CD4-positive, alpha-beta T cell treated with Interleukin-17A for 1 hour (primary cell): Measurements from ENCODE around the gene ECE2.
"Not testable (repeated sequence)": the region's sequence is repeated elsewhere in the genome, so short reads cannot be mapped to it uniquely, and the experiment has no call there.

Source experiments
- DNase-seq: peaks from one replicate; pipeline ENCODE4 v3.0.0-alpha.2; 2020

The ECE2 gene

DNA sequence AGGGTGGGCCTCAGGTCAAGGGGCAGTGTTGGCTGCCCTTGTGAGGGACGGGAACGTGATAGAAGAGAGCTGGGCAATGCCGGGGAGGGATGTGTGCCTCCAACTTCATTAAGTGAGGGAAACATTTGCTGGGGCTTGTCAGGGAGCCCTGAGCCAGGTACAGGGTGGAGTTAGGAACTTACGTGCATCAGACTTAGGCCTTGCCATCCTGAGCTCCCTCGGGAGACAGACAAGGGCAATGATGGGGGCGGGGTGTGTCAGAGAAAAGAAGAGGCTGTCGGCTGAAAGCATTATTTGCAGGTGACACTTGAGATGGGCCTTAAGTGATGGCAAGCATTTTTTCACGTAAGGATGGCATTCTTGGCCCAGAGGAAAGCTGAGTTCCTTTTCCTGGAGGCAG, 63.2 kb downstream of the ECE2 start:
- DNase-seq, result no peak

DNA sequence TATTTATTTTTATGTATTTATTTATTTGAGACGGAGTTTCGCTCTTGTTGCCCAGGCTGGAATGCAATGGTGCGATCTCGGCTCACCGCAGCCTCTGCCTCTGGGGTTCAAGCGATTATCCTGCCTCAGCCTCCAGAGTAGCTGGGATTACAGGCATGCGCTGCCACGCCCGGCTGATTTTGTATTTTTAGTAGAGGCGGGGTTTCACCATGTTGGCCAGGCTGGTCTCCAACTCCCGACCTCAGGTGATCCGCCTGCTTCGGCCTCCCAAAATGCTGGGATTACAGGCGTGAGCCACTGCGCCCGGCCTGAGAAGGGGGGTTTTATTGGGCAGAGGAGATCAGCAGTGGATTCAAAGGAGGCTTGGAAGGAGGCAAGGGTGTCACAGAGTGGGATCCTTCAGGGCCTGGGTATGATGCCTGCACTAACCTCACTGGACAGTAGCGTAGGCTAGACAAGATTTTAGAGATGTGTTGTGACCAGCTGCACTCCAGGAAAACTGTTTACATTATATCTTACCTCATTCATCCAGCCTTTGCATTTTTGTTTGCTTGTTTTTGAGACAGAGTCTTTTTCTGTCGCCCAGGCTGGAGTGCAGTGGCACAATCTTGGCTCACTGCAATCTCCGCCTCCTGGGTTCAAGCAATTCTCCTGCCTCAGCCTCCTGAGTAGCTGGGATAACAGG, 63.8 kb downstream of the ECE2 start:
- not testable (repeated sequence) for DNase-seq

DNA sequence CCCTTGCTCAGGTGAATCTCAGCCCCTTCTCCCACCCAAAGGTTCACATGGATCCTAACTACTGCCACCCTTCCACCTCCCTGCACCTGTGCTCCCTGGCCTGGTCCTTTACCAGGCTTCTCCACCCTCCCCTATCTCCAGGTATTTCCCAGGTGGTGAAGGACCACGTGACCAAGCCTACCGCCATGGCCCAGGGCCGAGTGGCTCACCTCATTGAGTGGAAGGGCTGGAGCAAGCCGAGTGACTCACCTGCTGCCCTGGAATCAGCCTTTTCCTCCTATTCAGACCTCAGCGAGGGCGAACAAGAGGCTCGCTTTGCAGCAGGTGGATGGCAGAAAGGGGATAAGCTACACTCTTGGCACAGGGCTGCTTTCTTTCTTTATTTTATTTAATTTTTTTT, 66.1 kb downstream of the ECE2 start:
- DNase-seq, result no peak
